ENCODE measurements around the gene PALM.

- TF ChIP-seq SP1 (IDR thresholded peaks at IDR 0.05) = no peak
- TF ChIP-seq SUZ12 (IDR thresholded peaks at IDR 0.05) = no peak
- TF ChIP-seq BHLHE40 (IDR thresholded peaks at IDR 0.05; ENCODE audit: borderline replicate concordance) = no peak
- TF ChIP-seq FOXA1 (IDR thresholded peaks at IDR 0.05) = no peak
These were observed 78.8 kb downstream of the PALM start for GRCh38 chr19:787536-787935.
